MV-4-11 (cell line): ENCODE results near the gene NSRP1.
"Not testable (repeated sequence)": the region's sequence is repeated elsewhere in the genome, so short reads cannot be mapped to it uniquely, and the experiment has no call there.

Source experiments
- DNase-seq: peaks from one replicate; lab custom pipeline; 2025; lab: John Stamatoyannopoulos, UW

NSRP1 gene

DNA sequence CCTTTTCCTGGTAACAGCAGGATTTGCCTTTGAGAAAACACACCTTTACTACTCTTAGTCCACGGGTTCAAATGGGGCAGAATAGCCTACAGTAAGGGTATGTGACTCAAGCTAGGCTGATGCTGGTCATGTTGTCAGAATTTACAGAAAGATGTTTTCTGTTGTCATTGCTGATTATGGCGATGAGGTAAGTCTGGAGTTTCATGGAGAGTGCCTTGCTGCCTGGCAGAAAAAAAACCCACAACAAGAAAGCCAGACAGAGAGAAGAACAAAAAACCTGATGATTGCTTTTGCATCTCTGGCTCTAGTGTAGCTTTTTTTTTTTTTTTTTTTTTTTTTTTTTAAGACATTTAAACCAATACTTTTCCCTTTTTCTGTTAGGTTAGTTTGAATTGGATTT, 71.0 kb downstream of the NSRP1 start:
- DNase-seq = no peak

DNA sequence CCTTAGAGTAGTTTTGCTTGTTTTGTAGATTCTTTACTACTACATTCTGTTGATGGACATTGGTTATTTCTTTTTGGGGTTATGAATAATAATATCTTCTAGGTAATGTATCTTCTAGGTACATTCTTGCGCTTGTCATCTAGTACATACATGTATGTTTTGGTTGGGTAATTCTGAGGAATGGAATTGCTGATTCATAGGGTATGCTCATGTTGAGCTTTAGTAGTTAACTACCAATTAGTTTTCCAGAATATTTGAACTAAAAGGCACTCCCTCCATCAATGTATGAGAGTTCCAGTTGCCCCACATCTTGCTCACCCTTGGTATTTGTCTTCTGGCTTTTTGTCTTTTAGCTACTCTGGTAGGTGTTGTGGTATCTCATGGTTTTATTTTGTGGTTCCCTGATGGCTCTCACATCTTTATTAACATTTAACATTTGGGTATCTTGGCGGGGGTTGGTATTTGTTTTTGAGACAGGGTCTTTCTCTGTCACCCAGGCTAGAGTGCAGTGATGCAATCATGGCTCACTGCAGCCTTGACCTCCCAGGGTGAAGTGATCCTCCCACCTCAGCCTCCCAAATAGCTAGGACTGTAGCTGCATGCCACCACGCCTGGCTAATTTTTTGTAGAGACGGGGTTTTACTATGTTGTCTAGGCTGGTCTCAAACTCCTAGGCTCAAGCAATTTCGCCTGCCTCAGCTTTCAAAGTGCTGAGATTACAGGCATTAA, 71.8 kb downstream of the NSRP1 start:
- DNase-seq = no peak

DNA sequence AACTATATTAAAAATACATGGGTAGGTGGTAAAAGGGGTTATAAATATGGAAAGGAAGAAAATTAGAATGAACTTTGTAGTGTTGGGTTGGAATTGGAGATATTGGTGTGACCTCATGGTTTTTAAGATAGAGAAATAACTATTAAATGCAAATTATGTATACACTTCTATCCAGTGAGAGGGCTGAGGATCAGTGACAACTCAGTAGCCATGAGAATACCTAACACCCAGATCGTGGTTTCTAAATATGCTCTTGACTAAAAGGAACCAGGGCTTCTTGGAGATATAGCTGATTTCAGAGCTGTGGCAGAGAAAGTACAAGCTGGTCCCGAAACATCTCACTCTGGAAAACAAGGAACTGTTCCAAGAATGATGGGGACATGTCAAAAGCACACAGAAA, 74.5 kb downstream of the NSRP1 start:
- DNase-seq = no peak

DNA sequence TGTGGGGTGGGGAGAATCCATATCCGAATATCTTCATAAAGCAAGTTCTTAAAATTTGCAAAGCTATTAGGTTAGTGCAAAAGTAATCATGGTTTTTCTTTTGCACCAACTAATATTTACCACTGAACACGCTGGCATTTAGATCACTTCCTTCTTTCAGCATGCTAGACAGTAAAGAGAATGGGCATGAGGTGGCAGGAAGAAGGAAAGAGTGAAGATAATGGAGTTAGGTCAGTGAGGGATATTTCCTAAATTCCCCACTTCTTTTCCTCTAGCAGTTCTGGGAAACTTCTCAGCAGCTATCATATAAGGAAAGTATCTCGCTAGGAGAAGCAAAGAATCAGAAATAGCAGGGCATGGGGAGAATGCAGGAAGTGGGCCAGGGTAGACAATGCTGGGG, 79.9 kb downstream of the NSRP1 start:
- DNase-seq = no peak

DNA sequence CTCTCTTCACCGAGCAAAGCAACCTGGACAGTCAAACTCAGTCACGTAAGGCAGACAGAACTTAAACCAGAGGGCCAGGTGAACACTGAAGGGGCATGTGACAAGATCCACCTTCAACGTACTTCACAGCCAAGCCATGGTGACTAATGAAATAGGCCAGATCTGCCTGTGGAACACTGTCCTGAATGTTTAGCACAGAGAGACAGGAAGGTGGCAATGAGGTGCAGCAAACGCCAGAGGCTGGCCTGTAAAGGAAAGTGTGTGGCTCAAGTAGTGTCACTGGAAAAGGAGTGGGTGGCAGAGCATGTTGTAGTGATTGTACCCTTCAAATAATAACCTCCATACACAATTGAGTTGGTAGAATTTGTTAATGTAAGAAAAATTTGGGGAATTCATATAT, 80.8 kb downstream of the NSRP1 start:
- no peak for DNase-seq

DNA sequence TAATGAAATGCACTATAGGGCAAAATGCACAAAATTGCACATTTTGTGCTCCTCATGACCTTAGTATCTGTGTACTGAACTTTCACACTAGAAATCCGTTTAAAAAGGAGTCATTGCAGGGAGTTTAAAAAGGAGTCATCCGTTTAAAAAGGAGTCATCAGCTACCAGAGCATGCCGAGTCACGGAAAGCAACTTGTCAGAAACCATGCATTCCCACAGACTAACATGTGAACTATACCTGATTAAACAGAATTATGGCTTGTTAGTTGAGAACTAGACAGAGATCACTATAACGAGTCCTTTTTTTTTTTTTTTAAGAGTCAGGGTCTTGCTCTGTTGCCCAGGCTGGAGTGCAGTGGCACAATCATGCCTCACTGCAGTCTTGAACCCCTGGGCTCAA, 83.0 kb downstream of the NSRP1 start:
- no peak for DNase-seq

DNA sequence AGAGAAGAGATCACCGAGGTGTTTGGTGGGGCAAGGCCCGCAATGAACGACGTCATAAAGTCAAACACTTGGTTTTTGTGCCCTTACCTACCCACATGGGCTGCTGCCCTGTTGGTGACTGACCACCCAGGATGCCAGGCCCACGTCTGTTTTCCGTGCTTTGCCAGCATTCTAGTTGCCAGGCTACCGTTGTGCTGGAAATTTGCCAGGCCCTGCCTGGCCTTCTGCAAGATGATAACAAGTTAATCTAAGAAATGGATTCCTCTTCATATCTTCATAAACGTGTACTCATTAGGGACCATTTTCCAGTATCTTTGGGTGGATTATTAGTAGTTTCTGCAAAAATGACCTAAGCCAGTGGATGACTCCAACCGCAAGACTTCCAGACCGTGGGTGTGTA, 83.5 kb downstream of the NSRP1 start:
- no peak for DNase-seq

DNA sequence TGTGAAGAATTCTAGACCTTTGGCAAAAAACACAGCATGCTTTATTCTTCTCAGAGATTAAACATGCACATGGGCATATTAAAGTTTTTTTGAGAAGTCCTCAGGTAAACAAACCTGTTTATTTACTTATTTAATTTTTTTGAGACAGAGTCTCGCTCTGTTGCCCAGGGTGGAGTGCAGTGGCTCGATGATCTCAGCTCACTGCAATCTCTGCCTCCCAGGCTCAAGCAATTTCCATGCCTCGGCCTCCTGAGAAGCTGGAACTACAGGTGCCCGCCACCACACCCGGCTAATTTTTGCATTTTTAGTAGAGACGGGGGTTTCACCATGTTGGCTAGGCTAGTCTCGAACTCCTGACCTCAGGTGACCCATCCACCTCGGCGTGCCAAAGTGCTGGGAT, 84.0 kb downstream of the NSRP1 start:
- DNase-seq = not testable (repeated sequence)

DNA sequence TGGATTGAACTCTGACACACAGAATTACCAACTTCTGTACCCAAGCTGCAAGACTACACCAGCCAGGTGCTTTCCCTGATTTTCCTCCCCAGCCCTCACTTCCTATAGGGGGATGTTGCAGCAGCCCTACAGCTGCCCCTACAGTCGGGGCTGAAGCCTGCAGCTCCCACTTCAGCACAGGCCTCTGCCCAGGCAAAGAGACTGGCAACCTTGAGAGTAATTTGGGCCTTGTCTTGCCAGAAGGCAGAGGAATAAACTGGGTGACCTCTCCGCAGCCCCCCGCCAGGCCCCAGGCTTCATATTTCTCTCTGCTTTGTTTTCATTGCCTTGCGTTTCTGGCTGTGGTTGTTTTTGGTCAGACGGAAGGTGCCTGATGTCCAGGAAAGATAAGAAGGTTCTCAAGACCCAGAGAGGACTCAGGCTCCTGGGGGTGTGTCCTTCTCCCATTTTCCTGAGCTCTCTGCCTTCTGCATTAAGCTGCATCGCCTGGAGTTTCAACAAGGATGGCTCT, 86.9 kb downstream of the NSRP1 start:
- DNase-seq = no peak

DNA sequence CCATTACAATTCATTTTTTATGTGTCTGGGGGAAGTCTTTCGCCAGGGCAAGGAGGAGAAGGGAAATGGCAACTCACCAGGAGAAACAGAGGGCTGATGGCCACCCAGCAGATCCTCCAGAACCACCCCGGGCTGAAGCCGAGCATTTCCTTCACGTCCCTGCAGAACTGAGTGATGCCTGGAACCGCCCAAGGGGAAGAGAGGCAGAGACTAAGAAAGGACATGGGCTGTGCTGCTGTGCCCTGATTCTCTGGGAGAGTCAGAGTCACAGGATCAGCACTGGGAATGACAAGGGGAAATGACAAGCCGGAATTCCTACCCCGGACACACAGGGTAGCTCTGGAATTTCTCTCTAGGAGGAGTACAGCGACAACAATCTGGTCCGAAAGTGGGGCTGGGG, 91.0 kb downstream of the NSRP1 start:
- DNase-seq = no peak

DNA sequence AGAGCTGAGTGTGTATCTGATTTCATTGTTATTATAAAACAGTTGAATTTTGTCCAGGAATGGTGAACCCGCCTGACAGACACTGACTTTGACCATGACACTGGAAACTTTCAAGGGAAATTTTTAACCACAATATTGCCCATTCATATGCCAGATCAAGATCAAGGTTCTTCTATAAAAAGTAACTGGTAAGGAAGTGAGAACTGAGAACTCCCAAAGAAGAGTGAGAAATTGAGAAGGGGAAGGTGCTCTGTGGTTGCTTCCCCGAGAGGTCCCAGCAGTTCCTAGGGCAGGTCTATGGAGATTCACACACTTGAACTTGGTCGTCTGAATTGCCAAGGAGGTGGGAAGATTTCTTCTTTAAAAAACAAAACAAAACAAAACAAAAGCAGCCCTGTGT, 91.6 kb downstream of the NSRP1 start:
- peak; percentile 46 for DNase-seq

DNA sequence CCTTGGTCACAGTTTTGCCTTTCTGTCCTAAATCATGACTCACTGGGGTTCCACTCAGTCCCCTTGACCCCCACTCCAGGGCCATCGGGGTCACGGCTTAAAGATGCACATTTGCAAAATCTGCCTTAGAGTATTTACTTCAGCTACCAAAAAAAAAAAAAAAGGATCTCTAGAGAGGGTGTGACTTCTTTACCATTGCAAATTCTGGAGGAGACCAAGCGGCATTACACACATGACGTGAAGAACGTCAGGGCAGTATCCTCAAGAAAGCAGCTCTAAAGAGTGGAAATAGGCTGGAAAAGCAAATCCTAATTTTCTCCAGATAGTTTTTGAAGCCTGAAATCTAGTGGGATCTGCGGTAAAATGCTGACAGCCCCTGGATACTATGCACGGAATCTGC, 93.3 kb downstream of the NSRP1 start:
- no peak for DNase-seq

DNA sequence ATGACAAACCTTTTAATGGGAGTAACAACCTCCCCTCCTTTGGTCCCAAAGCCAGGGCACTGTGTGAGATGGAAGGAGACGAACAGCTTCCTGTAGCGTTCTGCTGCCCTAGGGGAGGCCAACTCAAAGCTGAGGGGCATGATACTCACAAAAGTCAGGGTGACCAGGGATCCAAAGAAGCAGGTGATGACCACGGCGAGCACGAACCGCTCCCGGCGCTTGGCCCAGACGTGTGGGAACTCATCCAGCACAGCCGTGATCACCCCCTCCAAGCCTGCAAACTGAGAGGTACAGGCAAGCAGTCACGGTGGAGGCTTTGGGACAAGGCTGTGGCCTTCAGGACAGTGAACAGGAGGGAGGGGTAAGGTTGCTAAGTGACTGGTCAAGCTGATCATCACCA, 93.8 kb downstream of the NSRP1 start:
- DNase-seq = no peak

DNA sequence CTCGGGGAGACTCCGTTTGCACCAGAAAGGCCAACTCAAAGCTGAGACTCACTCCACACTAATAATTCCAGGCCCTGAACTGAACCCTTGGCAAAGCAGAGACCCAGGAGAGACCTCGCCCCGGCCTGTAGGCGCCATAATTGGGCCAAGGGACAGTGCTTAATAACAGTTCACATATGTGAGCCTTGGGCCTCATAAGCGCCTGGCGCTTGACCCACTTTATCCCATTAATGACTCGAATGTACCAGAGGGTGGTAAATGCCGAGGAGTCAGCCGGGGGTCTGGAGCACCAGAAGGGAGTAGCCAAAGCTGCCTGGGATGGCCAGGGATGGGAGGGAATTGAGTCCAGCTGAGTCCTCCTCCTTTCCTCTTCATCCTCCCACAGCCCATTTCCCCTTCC, 94.3 kb downstream of the NSRP1 start:
- no peak for DNase-seq

DNA sequence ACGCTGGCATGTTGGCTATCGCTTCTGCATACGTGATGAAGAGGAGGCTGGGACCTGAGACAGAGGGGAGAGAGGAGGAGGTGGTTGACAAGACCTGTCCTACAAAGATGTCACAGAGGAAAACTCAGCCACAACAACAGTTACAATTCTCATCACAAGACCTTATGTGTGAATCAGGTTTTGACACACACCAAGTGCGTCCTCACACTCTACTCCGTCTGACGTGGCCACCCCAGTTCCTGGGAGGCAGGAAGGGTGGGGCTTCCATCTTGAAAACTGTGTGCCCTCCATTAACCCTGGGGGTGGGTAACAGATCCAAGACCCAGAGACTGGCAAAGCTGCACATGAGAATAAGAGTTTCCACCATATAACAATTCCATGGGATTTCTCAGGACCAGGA, 94.8 kb downstream of the NSRP1 start:
- no peak for DNase-seq

DNA sequence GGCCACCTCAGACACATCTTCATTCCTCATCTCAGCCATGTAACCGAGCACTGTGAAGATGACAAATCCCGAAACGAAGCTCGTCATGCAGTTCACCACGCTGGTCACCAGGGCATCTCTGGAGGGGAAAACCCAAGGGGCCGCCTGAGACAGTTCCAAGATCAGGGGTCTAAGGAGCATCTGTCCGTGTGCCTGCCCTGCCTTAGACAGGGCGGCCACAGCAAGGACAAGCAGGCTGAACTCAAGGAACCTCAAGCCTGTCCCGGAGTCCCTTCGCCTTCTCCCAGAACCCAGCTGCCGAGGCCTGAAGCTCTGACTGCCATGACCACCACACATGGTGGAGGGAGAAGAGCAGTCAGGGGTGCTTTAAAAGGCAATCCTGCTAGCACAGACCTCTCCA, 96.1 kb downstream of the NSRP1 start:
- DNase-seq = no peak

DNA sequence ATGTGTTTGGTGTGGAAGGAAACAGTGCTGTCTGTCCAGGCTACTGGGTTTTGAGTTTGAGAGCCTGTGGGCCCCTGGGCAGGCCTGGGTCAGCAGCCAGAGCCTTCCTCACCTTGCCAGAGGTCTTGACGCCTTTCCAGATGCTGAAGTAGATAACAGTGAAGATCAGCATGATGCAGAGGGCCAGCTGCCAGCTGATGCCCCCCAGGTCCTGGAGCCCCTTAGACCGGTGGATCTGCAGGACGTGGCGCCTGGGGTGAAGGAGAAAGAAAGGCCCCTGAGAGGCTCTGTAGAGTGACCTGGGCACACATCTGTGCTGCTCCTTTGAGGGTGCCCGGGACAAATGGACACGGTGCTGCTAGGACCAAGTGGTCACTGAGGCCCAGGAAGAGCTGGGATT, 100.4 kb downstream of the NSRP1 start:
- DNase-seq = no peak

DNA sequence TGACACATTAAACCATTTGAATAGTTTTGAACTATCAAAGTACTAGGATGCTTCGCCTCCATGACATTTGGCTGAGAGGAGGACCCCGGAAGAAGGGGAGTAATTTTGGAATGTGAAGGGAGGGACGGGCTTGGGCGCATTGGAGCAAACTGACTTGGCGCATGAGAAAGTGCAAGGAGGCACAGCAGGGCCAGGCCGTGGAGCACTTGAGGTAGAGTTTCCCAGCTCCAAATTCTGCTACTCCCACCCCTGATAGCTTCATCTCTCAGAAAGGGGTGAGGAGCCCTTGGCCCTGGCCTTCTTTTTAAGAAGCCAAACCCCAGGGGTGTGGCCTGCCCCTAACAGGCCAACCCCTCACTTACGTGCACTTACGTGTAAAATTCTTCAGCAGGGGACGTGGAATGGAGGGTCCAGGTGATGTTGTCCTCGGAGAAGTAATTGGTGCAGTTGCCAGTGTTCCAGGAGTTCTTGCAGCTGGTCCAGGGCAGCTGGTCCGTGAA, 101.2 kb downstream of the NSRP1 start:
- no peak for DNase-seq

DNA sequence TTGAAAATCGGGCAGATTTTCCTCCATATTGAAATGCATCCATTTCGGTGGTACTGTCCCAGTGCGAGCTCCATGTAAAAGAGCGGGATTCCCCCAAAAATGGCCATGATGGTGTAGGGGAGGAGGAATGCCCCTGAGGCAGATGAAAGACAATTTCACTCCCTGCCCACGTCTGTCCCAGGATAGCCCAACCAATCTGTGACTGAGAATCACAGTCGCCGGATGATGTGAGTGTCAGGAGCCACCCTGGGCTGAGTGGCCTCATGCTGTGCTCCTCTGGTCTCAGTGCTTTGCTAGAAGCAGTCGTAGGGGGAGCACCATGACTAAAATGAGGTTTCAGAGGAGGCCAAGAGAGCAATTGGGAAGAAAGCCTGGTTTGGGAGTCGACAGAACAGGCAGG, 102.2 kb downstream of the NSRP1 start:
- no peak for DNase-seq

DNA sequence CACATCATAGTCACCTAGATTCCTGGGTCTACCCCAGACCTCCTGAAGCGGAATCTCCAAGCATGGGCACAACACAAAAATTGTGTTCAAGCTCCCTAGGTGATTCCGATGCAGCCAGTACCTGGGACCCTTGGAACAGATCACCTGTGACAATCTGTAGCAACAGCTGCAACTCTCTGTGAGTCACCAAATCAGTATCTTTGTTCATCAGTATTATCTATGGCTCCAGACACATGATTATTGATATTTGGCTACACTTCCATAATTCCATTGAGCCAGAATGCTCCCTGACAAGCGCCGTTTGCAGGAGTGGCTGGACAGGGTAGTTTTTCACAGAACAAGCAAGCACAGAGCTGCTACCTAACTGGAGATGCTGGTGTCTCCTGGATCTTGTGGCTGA, 102.7 kb downstream of the NSRP1 start:
- DNase-seq = no peak

DNA sequence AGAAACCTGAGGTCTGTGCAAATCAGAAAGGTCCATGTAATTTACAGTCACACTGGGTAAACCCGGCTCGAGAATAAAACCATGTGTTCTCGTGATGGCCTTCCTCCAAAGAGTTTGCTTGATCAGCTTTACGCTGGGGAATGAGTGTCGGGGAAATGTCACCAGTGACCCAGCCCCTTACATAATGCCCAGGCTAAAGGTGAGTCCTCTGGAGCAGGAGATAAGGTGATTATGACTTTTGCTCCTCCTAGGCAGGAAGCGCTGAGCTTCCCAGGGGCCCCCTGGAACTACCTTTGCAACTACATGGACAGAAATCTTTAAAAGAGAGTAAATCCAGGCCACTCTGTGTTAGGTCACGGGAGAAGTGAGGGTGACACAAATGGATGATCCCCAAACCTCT, 103.2 kb downstream of the NSRP1 start:
- DNase-seq = no peak

DNA sequence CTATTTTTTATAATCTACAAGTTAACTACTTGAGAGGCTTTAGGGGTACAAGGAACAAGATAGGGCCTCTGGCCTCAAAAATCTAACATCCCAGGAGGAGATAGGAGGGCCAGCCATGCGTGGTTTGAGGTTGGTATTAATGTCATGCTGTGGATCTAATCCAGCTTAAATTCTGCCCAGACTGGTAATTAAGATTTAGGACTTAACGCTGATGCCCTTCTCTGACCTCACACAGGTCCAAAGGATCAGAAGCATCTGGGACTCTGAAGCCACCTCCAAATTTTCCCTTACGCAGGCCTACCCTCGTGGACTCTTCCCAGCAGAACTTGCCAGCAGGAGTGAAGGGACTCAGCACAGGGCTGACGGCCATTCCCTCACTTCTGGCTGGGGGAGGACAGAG, 103.8 kb downstream of the NSRP1 start:
- DNase-seq = no peak

DNA sequence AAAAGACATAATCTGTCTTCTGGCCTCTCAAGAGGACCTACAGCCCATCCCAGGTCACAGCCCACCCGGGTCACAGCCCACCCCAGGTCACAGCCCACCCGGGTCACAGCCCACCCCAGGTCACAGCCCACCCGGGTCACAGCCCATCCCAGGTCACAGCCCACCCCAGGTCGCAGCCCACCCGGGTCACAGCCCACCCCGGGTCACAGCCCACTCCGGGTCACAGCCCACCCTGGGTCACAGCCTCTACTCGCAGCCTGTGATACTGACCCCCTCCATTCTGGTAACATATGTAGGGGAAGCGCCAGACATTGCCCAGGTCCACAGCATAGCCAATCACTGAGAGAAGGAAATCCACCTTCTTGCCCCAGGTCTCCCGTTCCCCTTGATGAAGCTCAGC, 104.7 kb downstream of the NSRP1 start:
- DNase-seq = no peak

DNA sequence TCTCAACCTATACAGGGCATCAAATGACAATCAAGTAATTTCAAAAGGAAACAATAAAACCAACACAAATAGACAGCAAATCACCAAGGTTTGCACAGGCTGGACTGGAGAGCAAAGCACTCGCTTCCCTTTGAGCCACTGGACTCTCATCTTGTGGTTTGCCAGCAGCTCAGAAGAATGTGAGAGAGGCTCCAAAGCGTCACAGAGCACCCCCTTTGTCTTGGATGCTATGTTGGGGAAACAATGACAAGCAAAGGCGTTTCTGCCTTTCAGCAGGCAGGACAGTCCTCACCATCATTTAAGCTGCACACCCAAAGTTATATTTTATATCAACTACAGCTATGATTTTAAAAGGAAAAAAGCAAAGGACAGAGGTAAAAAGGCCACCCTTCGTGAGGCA, 105.6 kb downstream of the NSRP1 start:
- no peak for DNase-seq
